Measurements from ENCODE around the gene EDNRA.

The EDNRA gene

GRCh38 chr4:147546349-147546748, 65.5 kb downstream of the EDNRA start:
- Histone ChIP-seq H3K9me3 (replicated peaks; ENCODE audit: low read length) (no peaks in the 10 kb centered on the region), H3K4me1 (ENCODE audit: control insufficient read depth, insufficient read depth, low read length) (peaks cover 60% of the 10 kb centered on the region), H3K27me3 (ENCODE audit: control insufficient read depth, insufficient read depth, low read length) (no peaks in the 10 kb centered on the region), H3K36me3 (ENCODE audit: insufficient read depth, low read length) (no peaks in the 10 kb centered on the region), H3K9ac (ENCODE audit: low read depth, low read length) (peak overlapping the region; percentile 70), H3K4me3 (ENCODE audit: low read length) (no peak overlapping the region), H3K4me2 (ENCODE audit: low read length) (no peak overlapping the region)

- H3K9me3 ChIP-seq (replicated peaks; ENCODE audit: low read length): no peaks in the 10 kb centered on the region
- H3K36me3 ChIP-seq (ENCODE audit: insufficient read depth, low read length): no peaks in the 10 kb centered on the region
- no peaks in the 10 kb centered on the region for H3K27me3 ChIP-seq (ENCODE audit: control insufficient read depth, insufficient read depth, low read length)
- no peak overlapping the region for H3K4me3 ChIP-seq (ENCODE audit: low read length)
- peaks cover 58% of the 10 kb centered on the region for H3K4me1 ChIP-seq (ENCODE audit: control insufficient read depth, insufficient read depth, low read length)
- peak overlapping the region; percentile 70 for H3K9ac ChIP-seq (ENCODE audit: low read depth, low read length)
- no peak overlapping the region for H3K4me2 ChIP-seq (ENCODE audit: low read length)
Observed at GRCh38 chr4:147547314-147548056, 66.6 kb downstream of the EDNRA start.

GRCh38 chr4:147548256-147548655, 67.4 kb downstream of the EDNRA start:
- Histone ChIP-seq H3K4me1 (ENCODE audit: control insufficient read depth, insufficient read depth, low read length) (peaks cover 52% of the 10 kb centered on the region), H3K36me3 (ENCODE audit: insufficient read depth, low read length) (no peaks in the 10 kb centered on the region), H3K9ac (ENCODE audit: low read depth, low read length) (peak overlapping the region; percentile 70), H3K4me2 (ENCODE audit: low read length) (no peak overlapping the region), H3K27me3 (ENCODE audit: control insufficient read depth, insufficient read depth, low read length) (no peaks in the 10 kb centered on the region), H3K9me3 (replicated peaks; ENCODE audit: low read length) (no peaks in the 10 kb centered on the region), H3K4me3 (ENCODE audit: low read length) (no peak overlapping the region)

GRCh38 chr4:147550626-147551246, 69.8 kb downstream of the EDNRA start:
- H3K27me3 ChIP-seq (ENCODE audit: control insufficient read depth, insufficient read depth, low read length): no peaks in the 10 kb centered on the region
- H3K9ac ChIP-seq (ENCODE audit: low read depth, low read length): peak overlapping the region; percentile 71
- no peaks in the 10 kb centered on the region for H3K9me3 ChIP-seq (replicated peaks; ENCODE audit: low read length)
- H3K4me1 ChIP-seq (ENCODE audit: control insufficient read depth, insufficient read depth, low read length): peaks cover 41% of the 10 kb centered on the region
- H3K36me3 ChIP-seq (ENCODE audit: insufficient read depth, low read length): no peaks in the 10 kb centered on the region
- peak overlapping the region; percentile 64 for H3K4me2 ChIP-seq (ENCODE audit: low read length)
- peak overlapping the region; percentile 7 for H3K4me3 ChIP-seq (ENCODE audit: low read length)

- H3K4me1 ChIP-seq (ENCODE audit: control insufficient read depth, insufficient read depth, low read length): peaks cover 15% of the 10 kb centered on the region
- H3K4me3 ChIP-seq (ENCODE audit: low read length): no peak overlapping the region
- H3K27me3 ChIP-seq (ENCODE audit: control insufficient read depth, insufficient read depth, low read length): no peaks in the 10 kb centered on the region
- H3K9ac ChIP-seq (ENCODE audit: low read depth, low read length): peak overlapping the region; percentile 49
- H3K4me2 ChIP-seq (ENCODE audit: low read length): peak overlapping the region; percentile 42
- no peaks in the 10 kb centered on the region for H3K9me3 ChIP-seq (replicated peaks; ENCODE audit: low read length)
- H3K36me3 ChIP-seq (ENCODE audit: insufficient read depth, low read length): no peaks in the 10 kb centered on the region
Observed at GRCh38 chr4:147560625-147561024, 79.7 kb downstream of the EDNRA start.

- no peak overlapping the region for H3K9ac ChIP-seq (ENCODE audit: low read depth, low read length)
Observed at GRCh38 chr4:147566762-147567161, 85.9 kb downstream of the EDNRA start.

GRCh38 chr4:147567276-147567675, 86.4 kb downstream of the EDNRA start:
- Histone ChIP-seq H3K36me3 (ENCODE audit: insufficient read depth, low read length) (no peaks in the 10 kb centered on the region), H3K4me3 (ENCODE audit: low read length) (no peak overlapping the region), H3K9ac (ENCODE audit: low read depth, low read length) (no peak overlapping the region), H3K9me3 (replicated peaks; ENCODE audit: low read length) (no peaks in the 10 kb centered on the region), H3K4me1 (ENCODE audit: control insufficient read depth, insufficient read depth, low read length) (peaks cover 11% of the 10 kb centered on the region), H3K27me3 (ENCODE audit: control insufficient read depth, insufficient read depth, low read length) (no peaks in the 10 kb centered on the region), H3K4me2 (ENCODE audit: low read length) (no peak overlapping the region)

More at GRCh38 chr4:147566762-147567161, 85.9 kb downstream of the EDNRA start:
- Histone ChIP-seq H3K9me3 (replicated peaks; ENCODE audit: low read length) (no peaks in the 10 kb centered on the region), H3K4me1 (ENCODE audit: control insufficient read depth, insufficient read depth, low read length) (peaks cover 11% of the 10 kb centered on the region), H3K4me2 (ENCODE audit: low read length) (no peak overlapping the region), H3K36me3 (ENCODE audit: insufficient read depth, low read length) (no peaks in the 10 kb centered on the region), H3K4me3 (ENCODE audit: low read length) (no peak overlapping the region), H3K27me3 (ENCODE audit: control insufficient read depth, insufficient read depth, low read length) (no peaks in the 10 kb centered on the region)

- no peaks in the 10 kb centered on the region for H3K27me3 ChIP-seq (ENCODE audit: control insufficient read depth, insufficient read depth, low read length)
- peaks cover 11% of the 10 kb centered on the region for H3K4me1 ChIP-seq (ENCODE audit: control insufficient read depth, insufficient read depth, low read length)
- H3K9ac ChIP-seq (ENCODE audit: low read depth, low read length): no peak overlapping the region
- H3K9me3 ChIP-seq (replicated peaks; ENCODE audit: low read length): no peaks in the 10 kb centered on the region
- no peak overlapping the region for H3K4me3 ChIP-seq (ENCODE audit: low read length)
- no peak overlapping the region for H3K4me2 ChIP-seq (ENCODE audit: low read length)
- no peaks in the 10 kb centered on the region for H3K36me3 ChIP-seq (ENCODE audit: insufficient read depth, low read length)
Observed at GRCh38 chr4:147570616-147571015, 89.7 kb downstream of the EDNRA start.

- H3K9ac ChIP-seq (ENCODE audit: low read depth, low read length): no peak overlapping the region
- no peaks in the 10 kb centered on the region for H3K36me3 ChIP-seq (ENCODE audit: insufficient read depth, low read length)
- peaks cover 11% of the 10 kb centered on the region for H3K4me1 ChIP-seq (ENCODE audit: control insufficient read depth, insufficient read depth, low read length)
- no peak overlapping the region for H3K4me2 ChIP-seq (ENCODE audit: low read length)
- H3K9me3 ChIP-seq (replicated peaks; ENCODE audit: low read length): no peaks in the 10 kb centered on the region
- H3K27me3 ChIP-seq (ENCODE audit: control insufficient read depth, insufficient read depth, low read length): no peaks in the 10 kb centered on the region
- no peak overlapping the region for H3K4me3 ChIP-seq (ENCODE audit: low read length)
Observed at GRCh38 chr4:147571036-147571770, 90.3 kb downstream of the EDNRA start.

- no peaks in the 10 kb centered on the region for H3K36me3 ChIP-seq (ENCODE audit: insufficient read depth, low read length)
- no peak overlapping the region for H3K9ac ChIP-seq (ENCODE audit: low read depth, low read length)
- no peak overlapping the region for H3K4me3 ChIP-seq (ENCODE audit: low read length)
Observed at GRCh38 chr4:147576084-147576483, 95.2 kb downstream of the EDNRA start.

GRCh38 chr4:147578051-147578476, 97.2 kb downstream of the EDNRA start:
- H3K36me3 ChIP-seq (ENCODE audit: insufficient read depth, low read length): no peaks in the 10 kb centered on the region
- peak overlapping the region; percentile 39 for H3K9ac ChIP-seq (ENCODE audit: low read depth, low read length)
- H3K27me3 ChIP-seq (ENCODE audit: control insufficient read depth, insufficient read depth, low read length): no peaks in the 10 kb centered on the region
- H3K9me3 ChIP-seq (replicated peaks; ENCODE audit: low read length): no peaks in the 10 kb centered on the region
- H3K4me3 ChIP-seq (ENCODE audit: low read length): no peak overlapping the region
- peaks cover 40% of the 10 kb centered on the region for H3K4me1 ChIP-seq (ENCODE audit: control insufficient read depth, insufficient read depth, low read length)
- peak overlapping the region; percentile 43 for H3K4me2 ChIP-seq (ENCODE audit: low read length)

More at GRCh38 chr4:147576084-147576483, 95.2 kb downstream of the EDNRA start:
- peaks cover 31% of the 10 kb centered on the region for H3K4me1 ChIP-seq (ENCODE audit: control insufficient read depth, insufficient read depth, low read length)
- H3K4me2 ChIP-seq (ENCODE audit: low read length): no peak overlapping the region
- H3K9me3 ChIP-seq (replicated peaks; ENCODE audit: low read length): no peaks in the 10 kb centered on the region
- H3K27me3 ChIP-seq (ENCODE audit: control insufficient read depth, insufficient read depth, low read length): no peaks in the 10 kb centered on the region
